ENCODE results near the gene CWC22.

DNA sequence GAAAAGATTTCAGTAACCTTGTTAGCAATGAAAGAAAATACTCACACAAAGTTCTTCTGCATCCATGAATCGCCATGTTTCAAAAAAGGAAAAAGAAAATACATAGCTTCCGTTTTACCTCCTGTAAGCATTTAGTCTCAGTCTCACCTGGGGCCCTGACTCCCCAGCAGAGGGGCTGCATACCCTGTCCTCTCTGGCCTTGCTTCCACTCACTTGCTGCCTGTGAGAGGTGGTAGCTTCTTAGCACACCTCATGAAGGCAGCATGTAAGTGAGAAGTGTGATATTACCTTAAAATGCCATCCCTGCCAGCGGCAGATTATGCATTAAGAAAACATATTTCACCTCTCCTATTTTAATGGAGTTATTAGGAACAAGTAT, 96.4 kb downstream of the CWC22 start:
- TF ChIP-seq, protein P1, sequence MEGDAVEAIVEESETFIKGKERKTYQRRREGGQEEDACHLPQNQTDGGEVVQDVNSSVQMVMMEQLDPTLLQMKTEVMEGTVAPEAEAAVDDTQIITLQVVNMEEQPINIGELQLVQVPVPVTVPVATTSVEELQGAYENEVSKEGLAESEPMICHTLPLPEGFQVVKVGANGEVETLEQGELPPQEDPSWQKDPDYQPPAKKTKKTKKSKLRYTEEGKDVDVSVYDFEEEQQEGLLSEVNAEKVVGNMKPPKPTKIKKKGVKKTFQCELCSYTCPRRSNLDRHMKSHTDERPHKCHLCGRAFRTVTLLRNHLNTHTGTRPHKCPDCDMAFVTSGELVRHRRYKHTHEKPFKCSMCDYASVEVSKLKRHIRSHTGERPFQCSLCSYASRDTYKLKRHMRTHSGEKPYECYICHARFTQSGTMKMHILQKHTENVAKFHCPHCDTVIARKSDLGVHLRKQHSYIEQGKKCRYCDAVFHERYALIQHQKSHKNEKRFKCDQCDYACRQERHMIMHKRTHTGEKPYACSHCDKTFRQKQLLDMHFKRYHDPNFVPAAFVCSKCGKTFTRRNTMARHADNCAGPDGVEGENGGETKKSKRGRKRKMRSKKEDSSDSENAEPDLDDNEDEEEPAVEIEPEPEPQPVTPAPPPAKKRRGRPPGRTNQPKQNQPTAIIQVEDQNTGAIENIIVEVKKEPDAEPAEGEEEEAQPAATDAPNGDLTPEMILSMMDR (IDR thresholded peaks at IDR 0.05; ENCODE audit: low read depth, low read length) = no peak
- no peak for TF ChIP-seq EZH2phosphoT487 (IDR thresholded peaks at IDR 0.05; ENCODE audit: low read depth)

All from OCI-LY3 (cell line).